Fibroblast of gingiva (primary cell): ENCODE data around the gene RETREG1.
"Not testable (repeated sequence)": the region's sequence is repeated elsewhere in the genome, so short reads cannot be mapped to it uniquely, and the experiment has no call there.

Source experiments
- DNase-seq: peaks from one replicate; pipeline ENCODE4 v3.0.0-alpha.2; 2011; ENCODE audit warnings: low read depth

RETREG1 gene

DNA sequence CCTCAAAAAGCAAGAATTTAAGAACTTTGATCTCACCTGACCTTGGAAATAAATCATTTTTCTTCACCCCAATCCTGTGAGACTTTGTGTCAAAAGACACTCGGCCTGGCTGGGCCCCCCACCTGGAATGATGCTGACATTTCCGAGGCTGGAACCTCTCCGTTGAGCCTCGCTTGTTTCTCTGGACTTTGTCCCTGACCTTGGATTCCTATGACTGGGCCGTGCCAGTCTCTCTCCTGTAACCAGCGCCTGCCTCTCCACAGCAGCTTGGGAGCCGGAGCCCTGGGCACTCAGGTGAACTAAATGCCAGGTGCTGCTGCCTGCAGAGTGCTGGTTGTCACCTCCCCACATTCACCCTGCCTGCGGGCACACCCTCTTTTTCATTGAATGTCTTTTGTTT lies 62.7 kb downstream of the RETREG1 start:
- no peak for DNase-seq

DNA sequence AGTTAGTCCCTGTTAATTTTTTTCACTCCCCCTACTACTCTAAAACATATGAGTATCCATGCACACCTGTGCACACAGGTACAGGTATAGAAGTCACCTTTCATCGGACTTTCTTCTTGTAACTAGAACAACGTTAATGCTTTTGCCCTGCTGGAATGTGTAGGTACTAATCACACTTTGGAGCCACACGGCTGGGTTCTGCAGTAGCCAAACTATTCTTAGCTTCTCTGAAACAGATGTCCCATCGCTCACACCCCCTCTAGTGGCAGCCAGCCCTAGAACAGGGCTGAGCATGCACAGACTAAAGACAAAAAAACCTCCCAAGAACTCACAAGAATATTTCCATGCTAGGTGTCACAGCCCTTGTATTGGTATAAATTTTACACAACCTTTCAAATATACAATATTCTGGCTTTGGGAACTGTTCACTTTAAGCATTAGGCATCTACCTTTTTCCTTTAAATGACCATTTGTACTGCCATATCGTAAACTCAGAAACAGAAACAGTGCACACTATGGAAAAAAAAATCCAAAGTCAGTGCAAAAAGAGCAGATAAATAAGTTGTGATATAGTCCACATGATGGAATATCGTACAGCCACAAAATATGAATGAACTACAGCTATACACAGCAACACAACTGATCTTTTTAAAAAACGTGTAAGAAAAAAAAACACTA lies 64.0 kb downstream of the RETREG1 start:
- DNase-seq, result peak; percentile 52

DNA sequence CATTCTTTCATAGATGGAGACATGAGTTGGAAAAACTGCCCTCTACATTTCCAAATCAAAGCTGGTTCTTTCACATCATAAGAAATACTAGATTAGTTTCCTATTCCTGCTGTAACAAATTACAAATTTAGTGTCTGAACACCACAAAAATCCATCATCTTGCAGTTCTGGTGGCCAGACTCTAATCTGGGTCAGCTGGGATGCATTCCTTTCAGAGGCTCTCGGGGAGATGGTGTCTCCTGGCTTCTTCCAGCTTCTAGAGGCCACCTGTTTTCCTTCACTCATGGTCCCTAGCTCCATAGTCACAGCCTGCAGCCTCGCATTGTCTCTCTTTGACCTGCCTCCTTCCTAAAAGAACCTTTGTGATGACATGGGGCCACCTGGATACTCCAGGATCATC lies 65.2 kb downstream of the RETREG1 start:
- no peak for DNase-seq

DNA sequence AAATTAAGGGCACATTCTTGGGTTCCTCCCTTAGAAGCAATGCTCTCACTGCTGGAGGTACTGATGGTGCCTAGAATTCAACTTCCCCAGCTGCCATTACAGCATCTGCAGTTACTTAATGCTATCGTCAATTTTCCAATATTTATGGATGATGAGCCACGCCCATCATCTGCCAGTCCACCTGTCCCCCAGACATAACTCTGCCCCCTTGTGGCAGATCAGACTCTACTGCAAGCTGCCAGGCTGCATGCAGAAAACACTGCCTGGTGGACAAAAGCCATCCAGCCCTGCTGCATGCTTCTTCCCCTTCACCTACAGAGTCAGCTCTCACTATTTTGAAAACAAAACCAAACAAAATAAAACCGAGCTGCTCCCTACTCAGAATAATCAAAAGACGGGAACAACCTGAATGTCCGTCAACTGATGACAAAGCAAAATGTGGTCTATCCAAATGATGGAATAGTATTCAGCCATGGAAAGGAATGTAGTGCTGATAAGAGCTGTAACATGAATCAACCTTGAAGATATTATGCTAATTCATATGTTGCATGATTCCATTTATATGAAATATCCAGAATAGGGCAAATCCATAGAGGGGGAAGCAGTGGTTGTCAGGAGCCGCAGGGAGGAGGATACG lies 66.4 kb downstream of the RETREG1 start:
- peak; percentile 34 for DNase-seq

DNA sequence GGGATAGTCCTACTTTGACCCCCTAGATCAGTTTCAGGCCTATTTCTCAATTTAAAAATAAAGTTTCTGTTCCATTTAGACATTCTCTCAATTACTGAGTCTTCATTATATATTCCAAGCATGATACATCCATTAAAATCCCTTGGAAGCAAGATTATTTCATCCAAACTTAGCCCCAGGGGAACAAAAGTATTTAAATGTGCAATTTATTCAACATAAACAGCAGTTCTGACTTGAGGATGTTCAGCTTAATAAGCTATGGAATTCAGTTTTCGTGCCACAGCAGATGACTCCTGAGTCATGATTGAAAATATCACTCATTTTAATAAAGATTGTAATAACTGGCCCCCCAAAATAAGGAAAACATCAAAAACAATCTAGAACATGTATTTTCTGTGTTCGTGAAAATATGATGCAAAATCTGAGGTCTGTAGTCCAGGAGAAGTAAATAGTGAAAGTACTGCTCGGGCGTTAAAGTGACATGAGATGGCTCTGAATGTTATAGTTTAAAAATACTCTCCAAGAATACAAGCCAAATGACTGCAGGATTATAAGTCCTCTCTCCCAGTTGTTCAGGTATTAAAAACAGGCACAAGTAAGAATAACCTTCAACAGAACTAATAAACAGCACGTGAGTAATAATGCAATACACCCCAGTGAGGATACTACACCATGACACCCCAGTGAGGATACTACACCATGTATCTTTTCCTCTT lies 67.1 kb downstream of the RETREG1 start:
- peak; percentile 75 for DNase-seq

DNA sequence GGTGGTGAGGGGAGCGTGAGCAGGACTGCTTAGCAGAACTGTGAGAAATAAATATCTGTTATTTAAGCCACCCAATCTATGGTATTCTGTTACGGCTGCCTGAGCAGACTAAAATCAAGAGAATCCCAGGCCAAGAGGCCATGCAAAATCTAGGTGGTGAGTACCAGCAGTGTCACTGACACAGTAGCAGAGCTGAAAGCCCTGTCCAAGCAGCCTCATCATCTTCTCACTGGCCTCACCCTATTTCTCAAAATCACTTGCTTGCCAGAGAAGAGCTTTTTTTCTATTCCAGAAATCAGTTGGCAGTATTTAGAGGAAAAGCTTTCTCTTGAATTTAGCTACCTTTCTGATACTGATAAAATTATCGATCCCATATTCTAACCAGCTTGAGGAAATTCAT lies 68.0 kb downstream of the RETREG1 start:
- no peak for DNase-seq

DNA sequence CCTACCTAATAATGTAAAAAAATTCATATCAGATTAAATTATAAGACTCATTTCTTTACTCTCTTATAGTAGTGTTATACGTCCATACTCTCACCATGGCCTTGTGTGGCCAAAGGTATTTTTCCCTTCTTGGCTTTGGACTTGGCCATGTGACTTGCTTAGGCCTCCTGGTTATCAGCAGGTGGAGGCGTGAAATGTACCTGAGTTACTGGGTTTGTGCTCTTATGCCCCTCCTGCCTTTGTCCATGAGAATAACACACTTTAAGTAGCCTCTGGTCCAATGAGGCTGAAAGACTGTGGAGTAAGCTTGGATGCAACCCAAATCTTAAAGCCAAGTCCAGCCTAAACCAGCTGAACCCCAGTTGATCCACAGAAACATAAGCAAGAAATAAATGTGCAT lies 68.7 kb downstream of the RETREG1 start:
- DNase-seq, result no peak

DNA sequence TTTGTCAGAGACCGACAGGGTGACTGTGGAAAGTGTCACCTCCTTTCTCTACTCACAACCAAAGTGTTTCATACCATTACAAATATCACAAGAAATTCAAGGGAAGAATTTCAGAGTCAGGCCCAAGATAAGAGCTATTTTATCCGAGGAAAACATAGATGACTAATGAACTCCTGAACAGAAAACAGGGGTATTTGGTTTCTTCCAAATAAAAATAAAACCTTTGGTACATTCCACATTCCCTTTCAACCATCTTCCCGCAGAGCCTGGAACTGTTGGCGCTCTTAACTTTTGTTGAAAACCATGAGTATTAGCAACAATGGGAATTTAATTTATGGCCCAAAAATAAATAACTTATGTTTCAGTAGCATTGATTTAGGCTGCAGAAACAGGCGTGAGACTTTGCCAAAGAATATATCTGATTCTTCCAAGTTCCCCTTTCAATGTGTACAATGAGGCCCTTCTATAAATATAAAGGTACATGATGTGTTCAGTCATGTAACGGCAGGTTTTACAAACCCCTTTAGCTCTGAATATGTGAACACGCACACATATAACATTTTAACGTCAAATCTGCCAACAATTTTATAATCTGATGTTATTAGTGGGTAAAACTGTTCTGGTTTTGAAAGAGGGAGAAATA lies 69.5 kb downstream of the RETREG1 start:
- DNase-seq, result no peak

DNA sequence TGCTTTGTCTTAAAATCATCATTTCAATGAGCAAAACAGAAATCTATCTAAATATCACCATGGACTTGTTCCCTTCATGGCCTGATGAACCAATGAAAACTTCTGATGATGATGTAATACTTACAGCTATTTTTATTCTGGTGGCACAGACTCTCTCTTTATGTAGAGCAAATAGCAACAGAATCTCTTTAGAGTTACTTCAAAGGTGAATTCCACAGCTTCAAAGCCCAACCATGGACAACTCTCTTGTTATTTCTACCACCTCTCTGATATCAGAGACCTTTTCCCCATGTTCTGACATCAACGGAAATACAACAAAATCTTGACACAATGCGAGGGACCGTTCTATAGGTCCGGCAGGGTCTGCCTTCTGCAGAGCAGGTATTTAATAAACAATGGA lies 70.1 kb downstream of the RETREG1 start:
- no peak for DNase-seq

DNA sequence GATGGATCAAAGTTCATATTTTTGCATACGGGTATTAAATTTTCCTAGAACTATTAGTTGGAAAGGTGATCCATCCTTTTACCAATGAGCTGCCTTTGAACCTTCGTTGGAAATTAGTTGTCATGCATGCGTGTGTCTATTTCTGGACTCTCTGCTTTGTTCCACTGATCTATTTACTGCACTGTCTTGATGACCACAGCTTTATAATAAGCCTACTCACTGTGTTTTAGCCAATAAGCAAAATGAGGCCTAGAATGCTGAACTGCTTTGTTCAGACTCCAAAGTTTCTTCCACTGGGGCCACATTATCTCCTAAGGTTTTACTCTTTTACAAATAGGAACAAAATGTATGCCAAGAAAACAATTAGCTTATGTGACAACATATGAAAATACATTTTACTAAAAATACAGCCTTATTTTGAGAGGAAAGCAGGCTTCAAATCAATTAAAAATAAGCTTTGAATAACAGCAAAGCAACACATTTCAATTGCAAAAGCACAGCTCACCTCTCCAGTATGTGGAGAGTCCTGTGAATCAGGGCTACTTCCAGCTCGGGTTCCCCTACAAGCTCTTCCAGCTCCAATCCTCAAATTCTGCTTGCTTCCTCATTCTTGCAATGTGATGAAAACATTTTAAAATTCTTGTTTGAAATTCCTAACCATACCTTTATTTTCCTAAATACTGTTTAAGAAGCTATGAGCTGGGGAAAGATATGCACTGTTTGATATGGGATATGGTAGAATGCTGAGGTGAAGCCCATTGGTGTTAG lies 72.0 kb downstream of the RETREG1 start:
- DNase-seq, result no peak

DNA sequence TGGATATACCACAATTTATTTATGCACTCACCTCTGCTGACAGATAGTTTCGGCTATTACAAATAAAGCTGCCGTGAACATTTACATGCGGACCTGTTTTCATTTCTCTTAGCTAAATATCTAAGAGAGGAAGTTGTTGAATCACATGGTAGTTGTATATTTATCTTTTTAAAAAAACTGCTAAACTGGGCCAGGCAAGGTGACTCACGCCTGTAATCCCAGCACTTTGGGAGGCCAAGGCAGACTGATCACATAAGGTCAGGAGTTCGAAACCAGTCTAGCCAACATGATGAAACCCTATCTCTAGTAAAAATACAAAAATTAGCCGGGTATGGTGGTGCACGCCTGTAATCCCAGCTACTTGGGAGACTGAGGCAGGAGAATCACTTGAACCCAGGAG lies 73.6 kb downstream of the RETREG1 start:
- peak; percentile 60 for DNase-seq

DNA sequence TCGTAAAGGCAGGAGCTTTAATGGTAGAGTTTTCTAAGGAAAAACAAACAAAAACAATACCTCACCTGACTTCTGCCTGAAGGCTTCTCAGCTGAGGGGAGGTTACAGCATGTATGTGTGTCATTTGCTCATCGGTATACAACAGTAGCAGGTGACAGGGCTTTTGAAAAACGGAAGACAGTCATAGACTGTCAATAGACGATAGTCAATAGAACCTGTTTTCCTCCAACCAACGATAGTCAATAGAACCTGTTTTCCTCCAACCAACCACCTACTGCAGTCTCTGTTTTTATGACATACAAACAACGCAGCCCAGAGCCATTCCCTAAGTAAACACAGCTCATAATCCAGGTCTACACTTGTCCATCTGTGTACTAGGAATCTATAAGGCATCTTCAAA lies 74.6 kb downstream of the RETREG1 start:
- no peak for DNase-seq

DNA sequence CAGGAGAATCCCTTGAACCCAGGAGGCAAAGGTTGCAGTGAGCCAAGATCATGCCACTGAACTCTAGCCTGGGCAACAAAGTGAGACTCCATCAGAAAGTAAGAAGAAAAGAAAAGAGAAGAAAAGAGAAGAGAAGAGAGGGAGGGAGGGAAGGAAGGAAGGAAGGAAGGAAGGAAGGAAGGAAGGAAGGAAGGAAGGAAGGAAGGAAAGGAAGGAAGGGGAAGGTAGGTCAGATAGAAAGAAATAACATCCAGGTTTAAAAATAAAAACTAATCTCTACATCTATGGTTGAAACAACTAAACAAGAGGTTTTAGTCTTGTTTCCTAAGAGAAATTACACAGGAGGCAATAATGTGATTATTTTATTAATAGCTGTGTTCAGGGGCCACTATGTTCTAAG lies 75.2 kb downstream of the RETREG1 start:
- not testable (repeated sequence) for DNase-seq

DNA sequence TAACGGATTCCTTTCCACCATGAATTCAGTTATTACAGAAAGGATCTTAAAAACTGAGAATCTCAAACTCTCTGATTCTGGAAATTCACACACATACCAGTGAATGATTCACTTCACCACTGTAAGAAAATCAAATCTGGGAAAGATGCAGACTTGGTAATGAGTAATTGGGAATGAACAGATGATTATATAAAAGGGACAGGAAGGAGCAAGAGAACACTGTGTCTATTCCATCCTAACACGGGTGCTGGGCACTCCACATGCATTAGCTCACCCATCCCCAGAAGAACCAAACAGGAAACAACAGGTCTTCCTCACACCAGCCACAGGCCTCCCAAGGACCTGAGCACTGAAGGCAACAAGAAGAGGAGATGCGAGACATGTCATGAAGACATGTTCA lies 76.4 kb downstream of the RETREG1 start:
- peak; percentile 24 for DNase-seq

DNA sequence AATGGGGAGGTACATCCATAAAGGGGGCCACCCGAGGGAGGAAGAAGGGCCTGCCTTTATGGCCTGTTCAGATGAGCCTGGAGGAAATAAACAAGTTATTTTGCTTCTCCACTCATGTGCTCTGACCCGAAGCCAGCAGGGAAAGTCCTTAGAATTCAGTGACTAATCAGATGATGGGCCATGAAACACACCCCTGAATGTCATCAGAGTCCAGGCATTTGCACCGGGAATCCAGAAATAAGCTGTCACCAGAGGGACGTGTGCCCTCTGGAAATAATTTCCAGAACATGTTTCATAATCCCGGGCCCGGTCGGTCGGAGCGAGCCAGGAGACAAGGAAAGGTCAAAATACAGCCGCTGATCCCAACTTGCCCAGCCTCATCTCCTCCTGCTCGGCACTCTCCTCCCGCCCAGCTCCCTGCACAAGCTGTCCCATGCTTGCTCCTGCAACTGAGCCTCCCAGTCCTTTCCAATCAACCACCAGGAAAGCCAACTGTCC lies 77.6 kb downstream of the RETREG1 start:
- peak; percentile 89 for DNase-seq

DNA sequence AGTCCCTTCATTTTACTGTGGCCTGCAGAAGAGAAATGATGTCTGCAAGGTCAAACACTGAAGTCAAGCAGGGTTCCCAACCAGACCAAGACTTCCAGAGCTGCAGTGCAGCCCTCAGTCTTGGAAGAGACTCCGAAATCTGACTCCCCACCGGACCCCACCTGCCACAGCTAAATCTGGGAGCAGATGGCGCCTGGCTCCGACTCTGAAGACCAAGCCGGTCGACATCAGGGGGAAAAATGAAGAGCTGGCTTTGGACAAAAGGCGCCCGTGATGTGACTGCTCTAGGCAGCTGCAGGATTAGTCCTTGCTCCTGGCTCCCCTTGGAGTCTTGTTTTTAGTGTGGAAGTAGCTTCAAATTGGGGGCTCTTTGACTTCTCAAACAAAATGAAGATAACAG lies 78.8 kb downstream of the RETREG1 start:
- no peak for DNase-seq

DNA sequence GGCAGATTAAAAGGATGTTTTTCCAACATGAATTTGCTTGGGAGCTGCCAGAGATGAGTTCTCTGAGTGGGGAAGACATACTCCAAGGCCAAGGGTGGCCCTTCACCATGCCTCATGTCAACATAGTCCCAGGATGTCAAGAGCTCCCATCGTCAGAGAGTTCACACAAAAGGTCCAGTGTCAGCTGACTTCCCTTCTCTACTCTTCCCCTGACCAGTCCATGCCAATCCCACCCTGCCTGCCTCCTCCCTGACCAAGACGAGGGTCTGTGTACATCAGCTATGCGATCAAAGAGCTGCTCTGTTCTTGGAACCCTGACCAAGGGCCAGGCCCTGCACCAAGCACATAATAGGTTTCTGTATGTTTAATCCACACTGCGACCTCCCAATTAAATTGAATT lies 80.0 kb downstream of the RETREG1 start:
- DNase-seq, result no peak

DNA sequence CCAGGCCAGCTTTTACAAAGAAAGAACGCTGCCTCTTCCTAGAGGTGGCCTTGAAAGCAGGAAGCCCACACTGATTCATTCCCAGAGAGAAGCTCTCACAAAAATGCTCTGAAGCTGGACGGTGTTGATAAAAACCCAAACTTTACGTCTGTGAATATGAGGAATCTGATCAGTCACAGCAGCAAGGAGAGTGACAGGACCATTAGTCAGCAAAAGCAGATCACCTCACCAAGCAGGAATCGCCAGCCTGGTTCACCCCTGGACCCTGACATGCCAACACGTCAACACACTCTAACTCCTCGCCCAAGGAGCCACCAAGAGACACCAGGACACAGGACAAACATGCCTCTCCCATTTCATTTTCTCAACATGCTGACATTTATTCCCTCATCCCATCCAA lies 80.6 kb downstream of the RETREG1 start:
- no peak for DNase-seq

DNA sequence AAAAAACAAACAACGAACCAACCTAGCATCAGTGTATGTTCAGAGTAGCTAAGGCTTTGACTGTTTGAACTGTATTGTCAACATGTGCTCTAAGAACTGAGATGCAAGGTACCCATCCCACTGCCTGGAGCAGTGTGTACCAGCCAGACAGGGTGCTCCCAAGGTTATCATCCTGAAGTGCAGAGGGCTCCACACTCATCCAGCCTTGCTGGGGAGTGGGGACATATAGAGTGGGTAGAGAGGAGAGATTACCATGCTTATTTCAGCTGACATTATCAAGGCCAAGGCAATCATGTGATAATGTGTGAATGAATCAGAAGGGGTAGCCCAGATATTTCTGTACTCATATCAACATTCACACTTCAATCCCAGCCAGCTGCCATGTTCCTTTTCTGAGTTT lies 82.5 kb downstream of the RETREG1 start:
- no peak for DNase-seq

DNA sequence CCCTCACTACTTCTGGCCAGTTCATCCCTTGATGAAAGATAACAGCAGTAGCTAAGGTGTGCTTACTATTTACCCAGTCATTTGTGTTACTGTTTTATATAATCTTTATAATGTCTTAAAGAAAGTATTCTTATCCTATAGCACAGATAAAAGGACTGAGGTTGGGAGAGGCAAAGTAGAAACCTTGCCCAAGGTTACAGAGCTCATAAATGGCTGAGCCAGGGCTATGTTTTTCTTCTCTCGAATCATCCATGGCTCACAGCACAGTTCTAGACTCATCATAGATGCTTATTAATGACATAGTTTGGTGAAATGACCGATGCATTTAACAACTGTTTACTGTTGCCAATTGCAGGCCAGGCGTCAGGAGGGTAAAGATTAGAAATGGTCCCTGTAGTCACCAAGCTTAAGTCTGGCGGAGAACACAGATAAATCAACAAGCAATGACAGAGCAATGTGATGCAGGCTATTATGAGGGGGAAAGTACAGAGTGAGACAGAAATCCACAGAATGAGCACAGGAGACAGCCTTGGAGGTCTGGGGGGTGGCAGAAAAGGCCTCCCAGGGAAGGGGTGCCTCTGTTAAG lies 85.6 kb downstream of the RETREG1 start:
- DNase-seq, result no peak

DNA sequence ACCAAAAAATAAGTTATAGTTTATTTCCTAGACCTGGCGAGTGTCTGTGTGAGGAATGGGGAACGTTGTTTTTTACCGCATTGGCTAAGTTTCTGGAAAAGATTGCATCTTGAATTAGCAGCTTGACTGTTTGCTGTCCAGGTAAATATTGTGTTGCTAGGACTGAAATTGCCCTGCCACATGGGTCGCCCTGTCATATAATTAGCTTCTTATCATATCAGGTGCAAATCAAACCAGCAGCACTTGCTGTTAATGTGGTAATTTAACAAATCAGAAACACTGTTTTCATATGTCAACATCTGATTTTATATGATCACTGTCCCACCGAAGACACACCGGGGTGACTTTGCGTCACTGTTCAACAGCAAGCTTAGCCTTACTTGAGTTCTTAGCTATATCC lies 87.5 kb downstream of the RETREG1 start:
- DNase-seq, result no peak
